IMR-90 (cell line): ENCODE measurements around the gene LRRC4C. TPM values are rescaled to one million over a fixed set of nuclear protein-coding genes. Genes with fewer than 3 reads are reported as not detected.

Source experiments
- ATAC-seq: fragments of 200-7000 bp; cut with Tn5 transposase; 2 replicates; pipeline ENCODE4 v1.9.1; 2020; ENCODE audit warnings: low read depth, mild to moderate bottlenecking, moderate library complexity
- BruUV-seq: library from RNA; stranded (reverse); fragments of 400-500 nt; replicated peaks from 2 replicates; lab custom pipeline; 2021; lab: Mats Ljungman, UMichigan
- CTCF ChIA-PET: fragments of 300-600 bp; formaldehyde crosslinking; extraction: SDS; loops from one replicate; lab custom pipeline; 2021; ENCODE audit warnings: antibody characterized with exemption; lab: Yijun Ruan, JAX
- POLR2A ChIA-PET: fragments of 300-600 bp; sonication (Branson Sonifier 250); formaldehyde crosslinking; loops from one replicate; lab custom pipeline; 2022; ENCODE audit warnings: antibody characterized with exemption; ENCODE audit not compliant: unreplicated experiment; lab: Charles Lee
- DNase-seq: peaks from one replicate; pipeline ENCODE4 v3.0.0; 2013
- H2AFZ ChIP-seq: replicated peaks from 2 replicates; pipeline ENCODE3; 2013; ENCODE audit warnings: low read length, mild to moderate bottlenecking; ENCODE audit not compliant: poor library complexity
- H2AK5ac ChIP-seq: 2 replicates; pipeline ENCODE4 v1.6.1; 2013; ENCODE audit warnings: low read depth, low read length, inconsistent platforms
- H2AK9ac ChIP-seq: replicated peaks from 2 replicates; pipeline ENCODE3; 2013; ENCODE audit warnings: mild to moderate bottlenecking, low read depth, low read length, moderate library complexity; ENCODE audit not compliant: poor library complexity
- H2BK120ac ChIP-seq: 2 replicates; pipeline ENCODE4 v1.6.1; 2013; ENCODE audit warnings: low read depth, low read length, inconsistent platforms
- H2BK15ac ChIP-seq: 3 replicates; pipeline ENCODE4 v1.6.1; 2013; ENCODE audit warnings: low read depth, low read length, inconsistent platforms
- H2BK20ac ChIP-seq: 2 replicates; pipeline ENCODE4 v1.6.1; 2013; ENCODE audit warnings: low read depth, mild to moderate bottlenecking, inconsistent platforms, low read length, moderate library complexity
- H2BK5ac ChIP-seq: 2 replicates; pipeline ENCODE4 v1.6.1; 2013; ENCODE audit warnings: mild to moderate bottlenecking, low read depth, low read length, inconsistent platforms; ENCODE audit not compliant: poor library complexity, severe bottlenecking
- H3K14ac ChIP-seq: replicated peaks from 2 replicates; pipeline ENCODE4 v1.6.1; 2013; ENCODE audit warnings: low read depth, low read length, inconsistent platforms
- H3K18ac ChIP-seq: 2 replicates; pipeline ENCODE4 v1.6.1; 2013; ENCODE audit warnings: low read depth, low read length, control low read depth
- H3K23ac ChIP-seq: 2 replicates; pipeline ENCODE4 v1.6.1; 2013; ENCODE audit warnings: low read depth, low read length, inconsistent platforms
- H3K27ac ChIP-seq: 2 replicates; pipeline ENCODE4 v1.5.1; 2013; ENCODE audit warnings: mild to moderate bottlenecking, control low read depth, low read length; ENCODE audit not compliant: insufficient read depth
- H3K27me3 ChIP-seq: 2 replicates; pipeline ENCODE4 v1.6.1; 2013; ENCODE audit warnings: low read length; ENCODE audit not compliant: control insufficient read depth, insufficient read depth
- H3K36me3 ChIP-seq: 2 replicates; pipeline ENCODE4 v1.6.1; 2013; ENCODE audit warnings: low read length, mixed read lengths; ENCODE audit not compliant: control insufficient read depth, insufficient read depth
- H3K4ac ChIP-seq: 2 replicates; pipeline ENCODE4 v1.6.1; 2013; ENCODE audit warnings: low read depth, low read length, inconsistent platforms
- H3K4me1 ChIP-seq: 2 replicates; pipeline ENCODE4 v1.6.1; 2013; ENCODE audit warnings: low read length, mixed read lengths; ENCODE audit not compliant: control insufficient read depth, insufficient read depth
- H3K4me2 ChIP-seq: 2 replicates; pipeline ENCODE4 v1.6.1; 2013; ENCODE audit warnings: low read depth, mild to moderate bottlenecking, control low read depth, low read length, moderate library complexity
- H3K4me3 ChIP-seq: 2 replicates; pipeline ENCODE4 v1.5.1; 2013; ENCODE audit warnings: low read depth, mild to moderate bottlenecking, control low read depth, low read length, moderate library complexity; ENCODE audit not compliant: insufficient read depth
- H3K56ac ChIP-seq: 2 replicates; pipeline ENCODE4 v1.6.1; 2013; ENCODE audit warnings: low read length, inconsistent platforms; ENCODE audit not compliant: insufficient read depth; ENCODE audit errors: extremely low read depth
- H3K79me1 ChIP-seq, 2 experiments: 2 replicates each; pipeline ENCODE4 v1.6.1; 2013; ENCODE audit warnings: low read length in 2 of 2, inconsistent platforms in 1 of 2, low read depth in 1 of 2
- H3K9ac ChIP-seq: 2 replicates; pipeline ENCODE4 v1.6.1; 2013; ENCODE audit warnings: low read depth, low read length, control low read depth
- H3K9me1 ChIP-seq: 2 replicates; pipeline ENCODE4 v1.6.1; 2013; ENCODE audit warnings: low read length, inconsistent platforms; ENCODE audit not compliant: insufficient read depth
- H3K9me3 ChIP-seq: 2 replicates; pipeline ENCODE4 v1.6.1; 2013; ENCODE audit warnings: low read length; ENCODE audit not compliant: control insufficient read depth, insufficient read depth
- H4K20me1 ChIP-seq: 2 replicates; pipeline ENCODE4 v1.6.1; 2013; ENCODE audit warnings: low read length, inconsistent platforms; ENCODE audit not compliant: insufficient read depth
- H4K5ac ChIP-seq: 2 replicates; pipeline ENCODE4 v1.6.1; 2013; ENCODE audit warnings: mild to moderate bottlenecking, low read depth, low read length, control low read depth
- H4K8ac ChIP-seq, 2 experiments: 2 replicates each; pipeline ENCODE4 v1.6.1; 2013; ENCODE audit warnings: low read depth in 2 of 2, low read length in 2 of 2, control low read depth in 1 of 2, inconsistent platforms in 1 of 2
- H4K91ac ChIP-seq: 2 replicates; pipeline ENCODE4 v1.6.1; 2013; ENCODE audit warnings: low read depth, low read length, inconsistent platforms; ENCODE audit not compliant: insufficient read depth
- MAFK ChIP-seq: IDR thresholded peaks from 2 replicates; pipeline ENCODE4 v1.6.1; 2012; ENCODE audit warnings: low read depth, low read length, improper control_type of control experiment
- MXI1 ChIP-seq: IDR thresholded peaks from 2 replicates; pipeline ENCODE4 v1.6.1; 2012; ENCODE audit warnings: low read depth, mild to moderate bottlenecking, low read length, moderate library complexity, borderline replicate concordance
- NFE2L2 ChIP-seq: fragments of 150-350 bp; IDR thresholded peaks from 2 replicates; pipeline ENCODE4 v1.6.1; 2016; ENCODE audit warnings: low read depth, mild to moderate bottlenecking, low read length
- WGBS, 2 experiments: methylation state at CpG; one replicate each; pipeline versions ENCODE4 v1.1.5 to v1.1.7; 2013; ENCODE audit warnings: missing lambda C conversion rate in 2 of 2; ENCODE audit not compliant: insufficient read length in 1 of 2; ENCODE audit errors: extremely low coverage in 2 of 2; 5-methylcytosine and 5-hydroxymethylcytosine counted together
- dilution Hi-C: fragments of 300-500 bp; cut with HindIII; formaldehyde crosslinking; loops from one replicate; pipeline ENCODE4 v1.14.3; 2018; ENCODE audit warnings: low sequenced_read_pairs; ENCODE audit not compliant: unreplicated experiment
- in situ Hi-C: fragments of 300-500 bp; cut with MboI; formaldehyde crosslinking; loops from 3 replicates; pipeline ENCODE4 v1.14.3; 2019; ENCODE audit warnings: low sequenced_read_pairs, inconsistent platforms, mixed read lengths
- intact Hi-C: fragments of 100-400 bp; cut with micrococcal nuclease; formaldehyde crosslinking; loops from 2 replicates; pipeline ENCODE4 v1.10.0; 2022
- polyA plus RNA-seq, 3 experiments: library from polyadenylated mRNA; depleted of rRNA; stranded (reverse); fragments of >200 nt; gene quantifications; 2 replicates each; pipeline ENCODE4 v1.2.3, GENCODE V29; 2012; ENCODE audit warnings: low replicate concordance in 1 of 3
- total RNA-seq: library from RNA; depleted of rRNA; stranded (reverse); fragments of >200 nt; gene quantifications from 2 replicates; pipeline ENCODE4 v1.2.3, GENCODE V29; 2012

Gene LRRC4C
- total and polyA plus RNA-seq, 2 of the 4 experiments (the other 2 are of a cell fraction): under 0.01 to 0.03 TPM

- intact Hi-C loops: no loop called here
- Histone ChIP-seq H3K4me3 (no peak overlapping the region), H4K8ac (no peak overlapping the region), H3K9ac (no peak overlapping the region), H2BK15ac (no peak overlapping the region), H3K36me3 (no peaks in the 10 kb centered on the region), H3K4me1 (no peaks in the 10 kb centered on the region), H3K9me3 (peaks cover 7% of the 10 kb centered on the region; the same call in 1 of the 2 replicates), H3K56ac (no peak overlapping the region), H3K27ac (no peak overlapping the region), H2AK5ac (no peak overlapping the region), H3K79me1 (no peaks in the 10 kb centered on the region), H4K20me1 (no peaks in the 10 kb centered on the region), H4K5ac (no peak overlapping the region), H3K4ac (no peak overlapping the region), H4K91ac (no peak overlapping the region), H2AK9ac (no peak overlapping the region), H3K9me1 (no peaks in the 10 kb centered on the region), H3K18ac (no peak overlapping the region), H3K23ac (no peak overlapping the region), H3K4me2 (no peak overlapping the region), H2AFZ (no peak overlapping the region), H2BK20ac (no peak overlapping the region), H3K14ac (no peak overlapping the region), H2BK120ac (no peak overlapping the region), H3K27me3 (no peaks in the 10 kb centered on the region), H2BK5ac (no peak overlapping the region)
- ATAC-seq: no peak
- TF ChIP-seq MXI1: no peak
- TF ChIP-seq MAFK: peak; percentile 26; the same call in 1 of the 2 replicates
- TF ChIP-seq NFE2L2: peak; percentile 25; the same call in 1 of the 2 replicates
- dilution Hi-C loops: no loop called here
- ChIA-PET CTCF (no interaction called here), POLR2A (no interaction called here)
- no CpG with 5 or more reads among the region's 2 CpGs for WGBS, 2 experiments
- BruUV-seq: no TSS peak
- DNase-seq: no peak
- in situ Hi-C loops: no loop called here
Observed at GRCh38 chr11:41250408-41250935, 209.0 kb downstream of the LRRC4C start.
